Neural progenitor cell (in vitro differentiated cells): ENCODE measurements around the gene IQSEC1. TPM values are rescaled to one million over a fixed set of nuclear protein-coding genes. Genes with fewer than 3 reads are reported as not detected.

Experiments
- DNase-seq: peaks from one replicate; pipeline ENCODE4 v3.0.0-alpha.2; 2016; ENCODE audit warnings: low spot score
- H2AFZ ChIP-seq: fragments of 200-600 bp; sonication (generic); replicated peaks from 2 replicates; pipeline ENCODE4 v1.6.1; 2016; ENCODE audit warnings: antibody characterized with exemption
- H3F3A ChIP-seq: fragments of 200-600 bp; sonication (generic); 2 replicates; pipeline ENCODE4 v1.6.1; 2016; ENCODE audit warnings: antibody characterized with exemption, low read depth
- H3K27ac ChIP-seq: fragments of 200-600 bp; sonication (generic); 2 replicates; pipeline ENCODE4 v1.5.1; 2016; ENCODE audit warnings: mild to moderate bottlenecking
- H3K27me3 ChIP-seq: fragments of 200-600 bp; sonication (generic); 2 replicates; pipeline ENCODE4 v1.6.1; 2016; ENCODE audit warnings: mild to moderate bottlenecking, moderate library complexity
- H3K36me3 ChIP-seq: fragments of 200-600 bp; sonication (generic); 2 replicates; pipeline ENCODE4 v1.5.1; 2016
- H3K4me1 ChIP-seq: fragments of 200-600 bp; sonication (generic); 2 replicates; pipeline ENCODE4 v1.6.1; 2016; ENCODE audit warnings: mixed run types
- H3K4me2 ChIP-seq: fragments of 200-600 bp; sonication (generic); 2 replicates; pipeline ENCODE4 v1.6.1; 2016
- H3K4me3 ChIP-seq: fragments of 200-600 bp; sonication (generic); 2 replicates; pipeline ENCODE4 v1.5.1; 2016
- H3K79me2 ChIP-seq: fragments of 200-600 bp; sonication (generic); 2 replicates; pipeline ENCODE4 v1.6.1; 2016; ENCODE audit warnings: low read depth
- H3K9ac ChIP-seq: fragments of 200-600 bp; sonication (generic); 2 replicates; pipeline ENCODE4 v1.6.1; 2016
- H3K9me3 ChIP-seq: fragments of 200-600 bp; sonication (generic); 2 replicates; pipeline ENCODE4 v1.5.1; 2016; ENCODE audit warnings: low read depth
- H4K20me1 ChIP-seq: fragments of 200-600 bp; sonication (generic); 2 replicates; pipeline ENCODE4 v1.6.1; 2016; ENCODE audit warnings: low read depth
- H3K27ac Mint-ChIP-seq: 3 replicates; pipeline ENCODE4 v1.8.0; 2021; ENCODE audit warnings: mixed read lengths
- H3K27me3 Mint-ChIP-seq: 2 replicates; pipeline ENCODE4 v1.8.0; 2022; ENCODE audit warnings: low read depth, mild to moderate bottlenecking, inconsistent platforms, moderate library complexity, mixed read lengths; ENCODE audit not compliant: insufficient read depth
- H3K36me3 Mint-ChIP-seq: 3 replicates; pipeline ENCODE4 v1.8.0; 2021; ENCODE audit warnings: mixed read lengths
- H3K4me1 Mint-ChIP-seq: 3 replicates; pipeline ENCODE4 v1.8.0; 2021; ENCODE audit warnings: mixed read lengths
- H3K4me3 Mint-ChIP-seq: 3 replicates; pipeline ENCODE4 v1.8.0; 2021; ENCODE audit warnings: mild to moderate bottlenecking, moderate library complexity, mixed read lengths
- H3K9me3 Mint-ChIP-seq: 3 replicates; pipeline ENCODE4 v1.8.0; 2020; ENCODE audit warnings: mixed read lengths
- CTCF ChIP-seq: fragments of 200-600 bp; sonication (generic); IDR thresholded peaks from 2 replicates; pipeline ENCODE4 v1.5.1; 2017; ENCODE audit warnings: antibody characterized with exemption, mild to moderate bottlenecking
- EZH2 ChIP-seq: fragments of 200-600 bp; sonication (generic); IDR thresholded peaks from 2 replicates; pipeline ENCODE4 v1.6.1; 2017; ENCODE audit warnings: antibody characterized with exemption, mild to moderate bottlenecking, moderate library complexity
- EZH2phosphoT487 ChIP-seq: fragments of 200-600 bp; sonication (generic); IDR thresholded peaks from 2 replicates; pipeline ENCODE4 v1.6.1; 2017; ENCODE audit warnings: antibody characterized with exemption
- total RNA-seq: library from RNA; depleted of rRNA; stranded (reverse); fragments of >200 nt; gene quantifications from 2 replicates; pipeline ENCODE4 v1.2.3, GENCODE V29; 2015; ENCODE audit warnings: low replicate concordance

The IQSEC1 gene
- total RNA-seq, 1 donor from 2014 or later = 8.9 TPM

- H3K36me3 Mint-ChIP-seq = no peaks in the 10 kb centered on the region
- no peaks in the 10 kb centered on the region for H3K9me3 ChIP-seq
- no peak overlapping the region for H3K4me3 ChIP-seq
- H3K27me3 Mint-ChIP-seq = peaks cover 3% of the 10 kb centered on the region
- no peak for DNase-seq
- no peaks in the 10 kb centered on the region for H3K36me3 ChIP-seq
- H3K9ac ChIP-seq = no peak overlapping the region
- no peaks in the 10 kb centered on the region for H3K79me2 ChIP-seq
- peaks cover 13% of the 10 kb centered on the region for H3K4me1 ChIP-seq
- peaks cover 24% of the 10 kb centered on the region for H4K20me1 ChIP-seq
- H3K4me3 Mint-ChIP-seq = no peak overlapping the region
- H3K4me1 Mint-ChIP-seq = peaks cover 21% of the 10 kb centered on the region
- peaks cover 26% of the 10 kb centered on the region for H3F3A ChIP-seq
- H2AFZ ChIP-seq = no peak overlapping the region
- no peaks in the 10 kb centered on the region for H3K9me3 Mint-ChIP-seq
- H3K27ac ChIP-seq = no peak overlapping the region
- H3K4me2 ChIP-seq = no peak overlapping the region
- peaks cover 24% of the 10 kb centered on the region for H3K27me3 ChIP-seq
- TF ChIP-seq CTCF (no peak), EZH2 (no peak), EZH2phosphoT487 (no peak)
- H3K27ac Mint-ChIP-seq = no peak overlapping the region
These were observed 77.1 kb downstream of the IQSEC1 start for GRCh38 chr3:12996181-12996506.

DNA sequence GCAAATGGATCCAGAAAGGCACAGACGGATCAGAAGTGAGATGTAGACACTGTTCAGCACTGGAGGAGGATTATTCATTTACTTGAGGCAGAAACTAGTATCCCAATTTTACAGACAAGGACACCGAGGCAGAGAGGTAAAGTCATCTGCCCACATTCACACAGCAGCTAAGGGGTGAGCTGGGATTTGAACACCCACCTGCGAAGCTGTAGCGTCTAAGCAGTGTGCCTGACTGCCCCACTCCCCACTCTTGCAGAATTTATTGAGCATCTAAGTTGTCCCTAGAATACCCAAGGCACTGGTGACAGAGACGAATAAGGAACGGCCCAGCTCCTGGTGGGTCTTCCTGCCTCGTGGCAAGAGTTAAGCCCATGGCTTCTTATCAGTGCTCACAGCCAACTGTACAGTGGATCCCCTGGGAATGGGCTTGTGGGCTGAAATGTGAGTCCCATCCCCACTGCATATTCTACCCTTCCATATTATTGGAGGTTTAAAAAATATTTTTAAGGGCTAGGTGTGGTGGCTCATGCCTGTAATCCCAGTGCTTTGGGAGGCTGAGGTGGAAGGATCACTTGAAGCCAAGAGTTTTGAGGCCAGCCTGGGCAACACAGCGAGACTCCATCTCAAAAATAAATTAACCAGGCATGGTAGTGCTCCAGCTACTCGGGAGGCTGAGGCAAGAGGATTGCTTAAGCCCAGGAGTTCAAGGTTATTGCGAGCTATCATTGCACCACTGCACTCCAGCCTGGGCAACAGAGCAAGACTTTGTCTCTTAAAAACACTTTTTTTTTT is 77.6 kb downstream of the IQSEC1 start:
- Histone ChIP-seq H3F3A (peaks cover 31% of the 10 kb centered on the region), H3K4me2 (no peak overlapping the region), H3K9ac (no peak overlapping the region)

DNA sequence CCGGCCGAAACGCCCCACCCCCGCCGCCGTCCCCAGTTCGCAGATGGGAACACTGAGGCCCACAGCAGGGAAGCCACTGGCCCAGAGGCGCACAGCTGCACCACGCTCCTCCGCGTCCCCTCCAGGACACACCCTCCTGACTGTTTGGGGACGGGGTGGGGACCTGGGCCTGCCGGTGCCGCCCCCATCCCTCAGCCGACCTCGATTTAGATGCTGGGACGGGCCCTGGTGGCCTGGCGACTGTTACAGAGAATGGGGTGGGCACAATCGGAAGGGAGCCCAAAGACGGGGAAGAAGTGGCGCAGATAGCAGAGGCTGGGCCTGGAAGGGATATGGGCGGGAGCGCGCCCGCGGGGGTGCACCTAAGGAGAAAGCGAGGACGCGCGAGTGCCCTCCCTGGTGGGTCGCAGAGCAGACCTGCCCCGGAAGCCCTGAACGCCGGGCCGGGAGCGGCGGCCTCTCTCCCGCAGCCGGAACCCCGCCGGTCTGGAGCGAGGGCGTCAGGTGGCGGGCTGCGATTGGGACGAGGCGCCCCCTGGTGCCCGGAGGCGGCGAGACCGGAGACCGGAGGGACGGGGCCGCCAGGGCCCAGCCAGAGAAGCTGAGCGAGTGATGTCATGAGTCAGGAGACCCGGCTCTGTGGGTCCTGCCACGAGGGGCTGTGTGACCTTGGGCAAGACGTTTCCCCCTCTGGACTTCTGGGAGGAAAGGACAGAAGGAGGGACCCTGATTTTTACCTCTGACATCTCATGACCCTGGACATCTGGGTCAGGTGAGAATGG is 78.4 kb downstream of the IQSEC1 start:
- Mint-ChIP-seq H3K27ac (peak overlapping the region; percentile 39), H3K4me3 (peak overlapping the region; percentile 88), H3K9me3 (no peaks in the 10 kb centered on the region), H3K4me1 (peaks cover 33% of the 10 kb centered on the region), H3K27me3 (peaks cover 3% of the 10 kb centered on the region), H3K36me3 (no peaks in the 10 kb centered on the region)
- Histone ChIP-seq H3K9me3 (no peaks in the 10 kb centered on the region), H3K4me1 (peaks cover 15% of the 10 kb centered on the region), H3K27ac (no peak overlapping the region), H2AFZ (peak overlapping the region; percentile 62), H3K4me3 (peak overlapping the region; percentile 49), H4K20me1 (peaks cover 37% of the 10 kb centered on the region), H3K27me3 (peaks cover 24% of the 10 kb centered on the region), H3K79me2 (no peaks in the 10 kb centered on the region), H3K36me3 (no peaks in the 10 kb centered on the region), H3K4me2 (peak overlapping the region; percentile 74), H3F3A (peaks cover 31% of the 10 kb centered on the region), H3K9ac (no peak overlapping the region)
- peak; percentile 92 for DNase-seq
- peak; percentile 88 for TF ChIP-seq CTCF
- TF ChIP-seq EZH2phosphoT487 = no peak

More for the DNA sequence above, 77.6 kb downstream of the IQSEC1 start:
- H3K27ac ChIP-seq = no peak overlapping the region
- H3K36me3 Mint-ChIP-seq = no peaks in the 10 kb centered on the region
- H3K27me3 ChIP-seq = peaks cover 24% of the 10 kb centered on the region
- no peak overlapping the region for H3K4me3 ChIP-seq
- H3K9me3 ChIP-seq = no peaks in the 10 kb centered on the region
- H3K36me3 ChIP-seq = no peaks in the 10 kb centered on the region
- TF ChIP-seq EZH2 = no peak
- TF ChIP-seq CTCF = no peak
- TF ChIP-seq EZH2phosphoT487 = no peak
- DNase-seq = no peak
- H3K27ac Mint-ChIP-seq = peak overlapping the region; percentile 39
- H3K9me3 Mint-ChIP-seq = no peaks in the 10 kb centered on the region
- no peak overlapping the region for H2AFZ ChIP-seq
- H3K4me3 Mint-ChIP-seq = peak overlapping the region; percentile 88
- no peaks in the 10 kb centered on the region for H3K79me2 ChIP-seq
- H3K4me1 Mint-ChIP-seq = peaks cover 27% of the 10 kb centered on the region
- H4K20me1 ChIP-seq = peaks cover 30% of the 10 kb centered on the region
- peaks cover 15% of the 10 kb centered on the region for H3K4me1 ChIP-seq
- peaks cover 3% of the 10 kb centered on the region for H3K27me3 Mint-ChIP-seq
